ENCODE measurements around the gene BOC. TPM values are rescaled to one million over a fixed set of nuclear protein-coding genes. Genes with fewer than 3 reads are reported as not detected.
A peak's percentile ranks its signal among the peaks of the same experiment; 100 is the strongest.

BOC gene
- total RNA-seq, 1 donor from 2014 or later: not detected

GRCh38 chr3:113247675-113248458 is 36.5 kb downstream of the BOC start:
- DNase-seq (ENCODE audit: low read depth in 2 of 2): no peak

GRCh38 chr3:113249111-113249510 is 37.8 kb downstream of the BOC start:
- DNase-seq (ENCODE audit: low read depth in 2 of 2): peak in 1 of 2 donors; percentile 40

GRCh38 chr3:113249601-113250000 is 38.2 kb downstream of the BOC start:
- no peak for DNase-seq (ENCODE audit: low read depth in 2 of 2)

GRCh38 chr3:113250566-113250965 is 39.2 kb downstream of the BOC start:
- DNase-seq (ENCODE audit: low read depth in 2 of 2): no peak

- DNase-seq (ENCODE audit: low read depth in 2 of 2): no peak
These were observed 40.5 kb downstream of the BOC start for GRCh38 chr3:113251817-113252216.

GRCh38 chr3:113252553-113252952 is 41.2 kb downstream of the BOC start:
- DNase-seq (ENCODE audit: low read depth in 2 of 2): no peak

- no peak for DNase-seq (ENCODE audit: low read depth in 2 of 2)
These were observed 42.3 kb downstream of the BOC start for GRCh38 chr3:113253702-113254101.

GRCh38 chr3:113254171-113254947 is 43.0 kb downstream of the BOC start:
- no peak for DNase-seq (ENCODE audit: low read depth in 2 of 2)

GRCh38 chr3:113255100-113255853 is 43.9 kb downstream of the BOC start:
- DNase-seq (ENCODE audit: low read depth in 2 of 2): no peak

- no peak for DNase-seq (ENCODE audit: low read depth in 2 of 2)
These were observed 44.7 kb downstream of the BOC start for GRCh38 chr3:113255854-113256615.

- no peak for DNase-seq (ENCODE audit: low read depth in 2 of 2)
These were observed 47.0 kb downstream of the BOC start for GRCh38 chr3:113258361-113258760.

- DNase-seq (ENCODE audit: low read depth in 2 of 2): no peak
These were observed 47.8 kb downstream of the BOC start for GRCh38 chr3:113259196-113259595.

- DNase-seq (ENCODE audit: low read depth in 2 of 2): no peak
These were observed 49.8 kb downstream of the BOC start for GRCh38 chr3:113261063-113261625.

GRCh38 chr3:113261626-113262303 is 50.4 kb downstream of the BOC start:
- no peak for DNase-seq (ENCODE audit: low read depth in 2 of 2)

- DNase-seq (ENCODE audit: low read depth in 2 of 2): no peak
These were observed 50.9 kb downstream of the BOC start for GRCh38 chr3:113262304-113262665.

- no peak for DNase-seq (ENCODE audit: low read depth in 2 of 2)
These were observed 51.7 kb downstream of the BOC start for GRCh38 chr3:113263020-113263419.

GRCh38 chr3:113263778-113264177 is 52.4 kb downstream of the BOC start:
- no peak for DNase-seq (ENCODE audit: low read depth in 2 of 2)

- DNase-seq (ENCODE audit: low read depth in 2 of 2): no peak
These were observed 53.1 kb downstream of the BOC start for GRCh38 chr3:113264283-113265131.

- no peak for DNase-seq (ENCODE audit: low read depth in 2 of 2)
These were observed 53.9 kb downstream of the BOC start for GRCh38 chr3:113265231-113265630.

- no peak for DNase-seq (ENCODE audit: low read depth in 2 of 2)
These were observed 55.4 kb downstream of the BOC start for GRCh38 chr3:113266738-113267137.
